ENCODE measurements around the gene SLA2. TPM values are rescaled to one million over a fixed set of nuclear protein-coding genes. Genes with fewer than 3 reads are reported as not detected.

Gene SLA2
- total and polyA plus RNA-seq, 5 donors from 2014 or later = 11.9 to 39.4 (median 16.3) TPM

GRCh38 chr20:36607586-36608387, 38.2 kb downstream of the SLA2 start:
- Histone ChIP-seq H3K27ac (ENCODE audit: insufficient read depth, low read length, poor library complexity, severe bottlenecking) (peak overlapping the region; percentile 95), H3K9me3 (ENCODE audit: control insufficient read depth in 2 of 2, low read length in 2 of 2) (no peaks in the 10 kb centered on the region), H3K4me3 (ENCODE audit: low read depth, low read length) (no peak overlapping the region), H3K4me1 (ENCODE audit: control insufficient read depth, insufficient read depth, low read length, poor library complexity, severe bottlenecking) (peaks cover 26% of the 10 kb centered on the region), H3K36me3 (ENCODE audit: control insufficient read depth, insufficient read depth, low read length) (peaks cover 44% of the 10 kb centered on the region), H3K27me3 (ENCODE audit: control insufficient read depth, insufficient read depth, low read length) (no peaks in the 10 kb centered on the region)
- Mint-ChIP-seq H3K9me3 (no peaks in the 10 kb centered on the region), H3K4me1 (peaks cover 11 to 40% (median 19%) of the 10 kb centered on the region in 4 donors), H3K27ac (peak overlapping the region in 2 of 3 donors; percentile 97 to 99), H3K27me3 (peaks cover 12% of the 10 kb centered on the region), H3K4me3 (peak overlapping the region; percentile 95 to 100 (median 96)), H3K36me3 (peaks cover 11% of the 10 kb centered on the region)
- no peak for DNase-seq
- no peak for ATAC-seq (ENCODE audit: low read depth in 2 of 2)

- peaks cover 7 to 31% (median 14%) of the 10 kb centered on the region in 4 donors for H3K4me1 Mint-ChIP-seq
Measured at GRCh38 chr20:36606158-36607066, 39.6 kb downstream of the SLA2 start.

GRCh38 chr20:36605399-36606157, 40.4 kb downstream of the SLA2 start, which contains the start of gene RAB5IF:
Gene RAB5IF (plus strand): TSS chr20:36605779. CDS start chr20:36605952, 173 bp downstream.
- H3K4me3 Mint-ChIP-seq = peak within 1 kb of the TSS; percentile 95 to 100 (median 96)
- peak within 1 kb of the TSS; percentile 97 to 99 (median 98) for H3K27ac Mint-ChIP-seq

More at GRCh38 chr20:36606158-36607066, 39.6 kb downstream of the SLA2 start:
- Histone ChIP-seq H3K27ac (ENCODE audit: insufficient read depth, low read length, poor library complexity, severe bottlenecking) (peak overlapping the region; percentile 95), H3K4me1 (ENCODE audit: control insufficient read depth, insufficient read depth, low read length, poor library complexity, severe bottlenecking) (peaks cover 26% of the 10 kb centered on the region), H3K9me3 (ENCODE audit: control insufficient read depth in 2 of 2, low read length in 2 of 2) (no peaks in the 10 kb centered on the region), H3K4me3 (ENCODE audit: low read depth, low read length) (peak overlapping the region; percentile 96), H3K36me3 (ENCODE audit: control insufficient read depth, insufficient read depth, low read length) (peaks cover 32% of the 10 kb centered on the region), H3K27me3 (ENCODE audit: control insufficient read depth, insufficient read depth, low read length) (no peaks in the 10 kb centered on the region)
- H3K27ac Mint-ChIP-seq = peak overlapping the region; percentile 97 to 99 (median 98)
- peak overlapping the region; percentile 95 to 100 (median 96) for H3K4me3 Mint-ChIP-seq
- ATAC-seq (ENCODE audit: low read depth in 2 of 2) = no peak
- peaks cover 1% of the 10 kb centered on the region for H3K36me3 Mint-ChIP-seq
- peak in 2 of 3 donors; percentile 11 to 38 for DNase-seq
- H3K27me3 Mint-ChIP-seq = peaks cover 12% of the 10 kb centered on the region
- peaks cover 0 to 2% (median 0%) of the 10 kb centered on the region in 7 donors for H3K9me3 Mint-ChIP-seq

GRCh38 chr20:36604952-36605398, 41.0 kb downstream of the SLA2 start:
- H3K4me3 ChIP-seq (ENCODE audit: low read depth, low read length) = peak overlapping the region; percentile 73
- no peaks in the 10 kb centered on the region for H3K9me3 ChIP-seq (ENCODE audit: control insufficient read depth in 2 of 2, low read length in 2 of 2)

More at GRCh38 chr20:36605399-36606157, 40.4 kb downstream of the SLA2 start, which contains the start of gene RAB5IF:
- Mint-ChIP-seq H3K36me3 (no peaks in the 10 kb centered on the region), H3K27me3 (peaks cover 12% of the 10 kb centered on the region), H3K9me3 (peaks cover 0 to 2% (median 0%) of the 10 kb centered on the region in 7 donors), H3K4me1 (peaks cover 7 to 31% (median 14%) of the 10 kb centered on the region in 4 donors)
- peak; percentile 99 for DNase-seq
- Histone ChIP-seq H3K4me3 (ENCODE audit: low read depth, low read length) (peak within 1 kb of the TSS; percentile 96), H3K27me3 (ENCODE audit: control insufficient read depth, insufficient read depth, low read length) (no peaks in the 10 kb centered on the region), H3K27ac (ENCODE audit: insufficient read depth, low read length, poor library complexity, severe bottlenecking) (peak within 1 kb of the TSS; percentile 95), H3K9me3 (ENCODE audit: control insufficient read depth in 2 of 2, low read length in 2 of 2) (no peaks in the 10 kb centered on the region), H3K36me3 (ENCODE audit: control insufficient read depth, insufficient read depth, low read length) (peaks cover 24% of the 10 kb centered on the region), H3K4me1 (ENCODE audit: control insufficient read depth, insufficient read depth, low read length, poor library complexity, severe bottlenecking) (peaks cover 26% of the 10 kb centered on the region)
- ATAC-seq (ENCODE audit: low read depth in 2 of 2) = peak; percentile 91 to 92

GRCh38 chr20:36601540-36601939, 44.5 kb downstream of the SLA2 start:
- Histone ChIP-seq H3K4me1 (ENCODE audit: control insufficient read depth, insufficient read depth, low read length, poor library complexity, severe bottlenecking) (peaks cover 17% of the 10 kb centered on the region), H3K4me3 (ENCODE audit: low read depth, low read length) (no peak overlapping the region), H3K27ac (ENCODE audit: insufficient read depth, low read length, poor library complexity, severe bottlenecking) (no peak overlapping the region), H3K27me3 (ENCODE audit: control insufficient read depth, insufficient read depth, low read length) (no peaks in the 10 kb centered on the region), H3K9me3 (ENCODE audit: control insufficient read depth in 2 of 2, low read length in 2 of 2) (no peaks in the 10 kb centered on the region), H3K36me3 (ENCODE audit: control insufficient read depth, insufficient read depth, low read length) (no peaks in the 10 kb centered on the region)
- no peak for ATAC-seq (ENCODE audit: low read depth in 2 of 2)
- no peak for DNase-seq
- Mint-ChIP-seq H3K36me3 (peaks cover 4% of the 10 kb centered on the region), H3K27ac (no peak overlapping the region), H3K4me1 (peaks cover 2 to 25% (median 15%) of the 10 kb centered on the region in 4 donors), H3K9me3 (peaks cover 0 to 2% (median 0%) of the 10 kb centered on the region in 7 donors), H3K4me3 (no peak overlapping the region), H3K27me3 (peaks cover 12% of the 10 kb centered on the region)

More at GRCh38 chr20:36604952-36605398, 41.0 kb downstream of the SLA2 start:
- Mint-ChIP-seq H3K4me3 (peak overlapping the region; percentile 95 to 100 (median 96)), H3K36me3 (no peaks in the 10 kb centered on the region), H3K9me3 (peaks cover 0 to 2% (median 0%) of the 10 kb centered on the region in 7 donors), H3K27me3 (peaks cover 12% of the 10 kb centered on the region), H3K27ac (peak overlapping the region; percentile 97 to 99 (median 98)), H3K4me1 (peaks cover 7 to 31% (median 17%) of the 10 kb centered on the region in 4 donors)
- Histone ChIP-seq H3K4me1 (ENCODE audit: control insufficient read depth, insufficient read depth, low read length, poor library complexity, severe bottlenecking) (peaks cover 26% of the 10 kb centered on the region), H3K27ac (ENCODE audit: insufficient read depth, low read length, poor library complexity, severe bottlenecking) (peak overlapping the region; percentile 95), H3K27me3 (ENCODE audit: control insufficient read depth, insufficient read depth, low read length) (no peaks in the 10 kb centered on the region), H3K36me3 (ENCODE audit: control insufficient read depth, insufficient read depth, low read length) (peaks cover 22% of the 10 kb centered on the region)
- ATAC-seq (ENCODE audit: low read depth in 2 of 2) (peak; percentile 7 to 20), DNase-seq (peak in 1 of 3 donors; percentile 42)

- H3K4me3 Mint-ChIP-seq = peak overlapping the region in 1 of 4 donors; percentile 70
Measured at GRCh38 chr20:36599912-36600345, 46.1 kb downstream of the SLA2 start.

More at GRCh38 chr20:36599912-36600345, 46.1 kb downstream of the SLA2 start:
- DNase-seq = no peak
- H3K9me3 ChIP-seq (ENCODE audit: control insufficient read depth in 2 of 2, low read length in 2 of 2) = no peaks in the 10 kb centered on the region
- H3K27me3 Mint-ChIP-seq = peaks cover 6% of the 10 kb centered on the region
- no peaks in the 10 kb centered on the region for H3K27me3 ChIP-seq (ENCODE audit: control insufficient read depth, insufficient read depth, low read length)
- H3K4me1 ChIP-seq (ENCODE audit: control insufficient read depth, insufficient read depth, low read length, poor library complexity, severe bottlenecking) = peaks cover 15% of the 10 kb centered on the region
- no peak overlapping the region for H3K4me3 ChIP-seq (ENCODE audit: low read depth, low read length)
- peaks cover 4% of the 10 kb centered on the region for H3K36me3 Mint-ChIP-seq
- peak overlapping the region in 1 of 3 donors; percentile 16 for H3K27ac Mint-ChIP-seq
- no peak for ATAC-seq (ENCODE audit: low read depth in 2 of 2)
- H3K27ac ChIP-seq (ENCODE audit: insufficient read depth, low read length, poor library complexity, severe bottlenecking) = no peak overlapping the region
- H3K36me3 ChIP-seq (ENCODE audit: control insufficient read depth, insufficient read depth, low read length) = no peaks in the 10 kb centered on the region
- peaks cover 0 to 2% (median 0%) of the 10 kb centered on the region in 7 donors for H3K9me3 Mint-ChIP-seq
- H3K4me1 Mint-ChIP-seq = peaks cover 0 to 27% (median 18%) of the 10 kb centered on the region in 4 donors

Data from CD4-positive, CD25-positive, alpha-beta regulatory T cell (primary cell).